ENCODE results near the gene ERBB4. TPM values are rescaled to one million over a fixed set of nuclear protein-coding genes. Genes with fewer than 3 reads are reported as not detected.

The ERBB4 gene
- total RNA-seq, 2 experiments from 2014 or later, result not detected

DNA sequence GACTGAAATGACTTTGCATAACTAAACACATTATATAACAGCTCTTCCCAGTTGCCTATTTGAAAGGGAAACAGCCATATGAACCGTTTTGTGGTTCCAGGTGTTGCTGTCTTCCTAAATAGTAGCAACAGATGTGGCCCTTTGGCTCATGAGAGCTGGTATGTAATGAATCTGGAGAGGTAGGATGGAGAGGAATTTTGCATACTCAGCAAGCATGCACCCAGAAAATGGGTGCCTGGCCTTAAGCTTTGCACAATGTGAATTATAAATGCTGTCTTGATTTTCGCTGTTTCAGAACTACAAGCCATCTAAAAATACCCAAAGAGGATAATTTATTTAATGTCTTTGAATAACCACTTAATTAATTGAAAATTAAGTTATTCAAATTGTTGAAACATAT lies 15.6 kb upstream of the ERBB4 start:
- Histone ChIP-seq H2AFZ (ENCODE audit: low read length) (no peak overlapping the region), H3K79me2 (ENCODE audit: insufficient read depth, low read depth, low read length) (no peaks in the 10 kb centered on the region), H3K4me3 (ENCODE audit: low read depth, low read length, poor library complexity, severe bottlenecking) (no peak overlapping the region), H3K36me3 (ENCODE audit: insufficient read depth, low read length) (no peaks in the 10 kb centered on the region), H3K27ac (ENCODE audit: low read depth, low read length, poor library complexity, severe bottlenecking) (no peak overlapping the region), H3K4me1 (ENCODE audit: insufficient read depth, low read length, poor library complexity, severe bottlenecking) (no peaks in the 10 kb centered on the region), H3K9me3 (ENCODE audit: low read length) (no peaks in the 10 kb centered on the region), H4K20me1 (ENCODE audit: insufficient read depth, low read length) (no peaks in the 10 kb centered on the region), H3K9me2 (ENCODE audit: insufficient read depth, low read length) (no peaks in the 10 kb centered on the region), H3K4me2 (ENCODE audit: low read length) (no peak overlapping the region)
- POLR2A ChIA-PET, result interaction anchor here (0.7 to 1.7 kb wide), 4 partner anchors 10 to 381 kb away, joined by 3 to 6 read pairs (median 3); no protein-coding TSS in a partner anchor
- no TSS peak for BruUV-seq (replicated peaks)
- intact Hi-C loops (cut with micrococcal nuclease; ENCODE audit: unreplicated experiment), result no loop called here
- DNase-seq (ENCODE audit: low spot score), result no peak
- CTCF ChIA-PET (ENCODE audit: unreplicated experiment), result no interaction called here
- TF ChIP-seq EZH2phosphoT487 (IDR thresholded peaks at IDR 0.05; ENCODE audit: borderline replicate concordance, low read depth, low read length) (no peak), CTCF (conservative IDR thresholded peaks at IDR 0.05; ENCODE audit: low read length) (no peak)

DNA sequence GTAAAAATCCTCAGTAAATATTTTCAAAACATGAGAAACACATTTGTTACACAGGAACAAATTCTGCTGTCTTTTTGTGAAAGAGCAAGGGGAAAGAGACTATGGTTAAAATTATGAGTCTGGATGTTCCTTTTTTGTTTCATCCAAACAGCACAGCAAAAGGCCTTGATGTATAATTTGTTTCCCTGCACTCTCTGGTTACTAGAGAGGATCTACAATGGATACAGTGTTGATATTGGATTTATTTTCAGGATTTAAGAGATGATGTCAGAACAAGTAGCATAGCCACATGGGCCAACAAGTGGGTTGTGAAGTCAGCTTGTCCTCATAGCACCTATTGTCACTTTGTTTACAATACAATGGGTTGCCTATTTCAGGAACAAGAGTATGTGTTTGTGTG lies 11.3 kb upstream of the ERBB4 start:
- no TSS peak for BruUV-seq (replicated peaks)
- Histone ChIP-seq H3K79me2 (ENCODE audit: insufficient read depth, low read depth, low read length) (no peaks in the 10 kb centered on the region), H4K20me1 (ENCODE audit: insufficient read depth, low read length) (no peaks in the 10 kb centered on the region), H2AFZ (ENCODE audit: low read length) (no peak overlapping the region), H3K36me3 (ENCODE audit: insufficient read depth, low read length) (no peaks in the 10 kb centered on the region), H3K9me2 (ENCODE audit: insufficient read depth, low read length) (no peaks in the 10 kb centered on the region), H3K27ac (ENCODE audit: low read depth, low read length, poor library complexity, severe bottlenecking) (no peak overlapping the region), H3K4me1 (ENCODE audit: insufficient read depth, low read length, poor library complexity, severe bottlenecking) (no peaks in the 10 kb centered on the region), H3K4me2 (ENCODE audit: low read length) (no peak overlapping the region), H3K9me3 (ENCODE audit: low read length) (no peaks in the 10 kb centered on the region), H3K4me3 (ENCODE audit: low read depth, low read length, poor library complexity, severe bottlenecking) (no peak overlapping the region)
- CTCF ChIA-PET (ENCODE audit: unreplicated experiment), result no interaction called here
- TF ChIP-seq CTCF (conservative IDR thresholded peaks at IDR 0.05; ENCODE audit: low read length) (no peak), EZH2phosphoT487 (IDR thresholded peaks at IDR 0.05; ENCODE audit: borderline replicate concordance, low read depth, low read length) (no peak)
- no peak for DNase-seq (ENCODE audit: low spot score)
- POLR2A ChIA-PET, result no interaction called here
- intact Hi-C loops (cut with micrococcal nuclease; ENCODE audit: unreplicated experiment), result no loop called here

DNA sequence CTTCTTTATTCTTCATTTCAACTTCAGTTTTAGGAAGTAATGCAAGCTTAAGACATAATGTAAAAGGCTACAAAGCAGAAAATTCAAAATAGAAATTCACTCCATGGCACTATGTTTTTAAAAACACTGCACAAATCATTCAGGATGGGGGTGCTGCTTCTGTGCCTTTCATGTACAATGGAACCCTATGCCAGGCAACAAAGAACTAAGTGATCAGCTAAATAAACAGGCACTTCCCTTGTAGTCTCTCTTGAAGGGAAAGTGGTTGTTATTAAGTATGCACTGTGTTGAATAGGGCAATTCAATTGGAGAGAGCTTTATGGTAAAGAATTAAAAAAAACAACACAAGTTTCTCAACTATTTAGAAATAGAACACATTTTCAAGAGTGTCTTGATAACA lies 10.9 kb upstream of the ERBB4 start:
- H3K9me2 ChIP-seq (ENCODE audit: insufficient read depth, low read length), result no peaks in the 10 kb centered on the region
- no peak overlapping the region for H2AFZ ChIP-seq (ENCODE audit: low read length)
- H3K27ac ChIP-seq (ENCODE audit: low read depth, low read length, poor library complexity, severe bottlenecking), result no peak overlapping the region
- H3K4me1 ChIP-seq (ENCODE audit: insufficient read depth, low read length, poor library complexity, severe bottlenecking), result no peaks in the 10 kb centered on the region
- DNase-seq (ENCODE audit: low spot score), result no peak
- TF ChIP-seq EZH2phosphoT487 (IDR thresholded peaks at IDR 0.05; ENCODE audit: borderline replicate concordance, low read depth, low read length) (no peak), CTCF (conservative IDR thresholded peaks at IDR 0.05; ENCODE audit: low read length) (no peak)
- H3K79me2 ChIP-seq (ENCODE audit: insufficient read depth, low read depth, low read length), result no peaks in the 10 kb centered on the region
- no peak overlapping the region for H3K4me3 ChIP-seq (ENCODE audit: low read depth, low read length, poor library complexity, severe bottlenecking)
- POLR2A ChIA-PET, result no interaction called here
- CTCF ChIA-PET (ENCODE audit: unreplicated experiment), result no interaction called here
- H3K9me3 ChIP-seq (ENCODE audit: low read length), result no peaks in the 10 kb centered on the region
- no TSS peak for BruUV-seq (replicated peaks)
- intact Hi-C loops (cut with micrococcal nuclease; ENCODE audit: unreplicated experiment), result no loop called here
- no peak overlapping the region for H3K4me2 ChIP-seq (ENCODE audit: low read length)
- no peaks in the 10 kb centered on the region for H3K36me3 ChIP-seq (ENCODE audit: insufficient read depth, low read length)
- H4K20me1 ChIP-seq (ENCODE audit: insufficient read depth, low read length), result no peaks in the 10 kb centered on the region
